A549 (cell line): ENCODE data around the gene KIF14. TPM values are rescaled to one million over a fixed set of nuclear protein-coding genes. Genes with fewer than 3 reads are reported as not detected.

Experiments used
- ATAC-seq, 2 experiments: fragments of 200-7000 bp in 1 of 2; fragments of >200 bp in 1 of 2; cut with Nextera tagmentation in 1 of 2; cut with Tn5 transposase in 1 of 2; 3 replicates each; pipeline versions ENCODE4 v1.8.0 to v1.9.1; 2018 to 2020; ENCODE audit warnings: mild to moderate bottlenecking in 1 of 2, moderate library complexity in 1 of 2
- CTCF ChIA-PET: fragments of 300-600 bp; sonication (Branson Sonifier 250); formaldehyde crosslinking; extraction: SDS; loops from one replicate; lab custom pipeline; 2021; ENCODE audit warnings: antibody characterized with exemption, inconsistent platforms; lab: Yijun Ruan, JAX
- POLR2A ChIA-PET: fragments of 350-600 bp; formaldehyde crosslinking; extraction: SDS; loops from one replicate; lab custom pipeline; 2021; ENCODE audit warnings: antibody characterized with exemption, inconsistent platforms; lab: Yijun Ruan, JAX
- DNase-seq, 2 experiments: peaks; one replicate each; pipeline versions ENCODE4 v3.0.0 to v3.0.0-alpha.2; 2011 to 2016; ENCODE audit warnings: low read depth in 1 of 2, low spot score in 1 of 2
- FAIRE-seq: peaks from 2 replicates; lab custom pipeline; 2011; peaks lifted over from hg19 to GRCh38; lab: Jason Lieb, UNC
- H3K27ac ChIP-seq, 2 experiments: fragments of >200 bp; sonication (Bioruptor Twin); formaldehyde crosslinking; 3 replicates each; pipeline ENCODE4 v1.5.1; 2016 to 2017
- H3K4me1 ChIP-seq: fragments of >200 bp; sonication (Bioruptor Twin); formaldehyde crosslinking; 3 replicates; pipeline ENCODE4 v1.6.1; 2016
- H3K4me2 ChIP-seq: fragments of >200 bp; sonication (Bioruptor Twin); formaldehyde crosslinking; 3 replicates; pipeline ENCODE4 v1.6.1; 2016
- H3K4me3 ChIP-seq: fragments of >200 bp; sonication (Bioruptor Twin); formaldehyde crosslinking; 3 replicates; pipeline ENCODE4 v1.5.1; 2016
- H3K9me3 ChIP-seq: fragments of >200 bp; sonication (Bioruptor Twin); formaldehyde crosslinking; 3 replicates; pipeline ENCODE4 v1.6.1; 2016
- BCL3 ChIP-seq: fragments of >200 bp; sonication (Bioruptor Twin); formaldehyde crosslinking; IDR thresholded peaks from 3 replicates; pipeline ENCODE4 v1.6.1; 2016
- BHLHE40 ChIP-seq: IDR thresholded peaks from 2 replicates; pipeline ENCODE4 v1.6.1; 2012; ENCODE audit warnings: low read depth, low read length, inconsistent platforms
- CBX8 ChIP-seq: fragments of 200-600 bp; sonication (generic); IDR thresholded peaks from 2 replicates; pipeline ENCODE4 v1.6.1; 2016
- CHD4 ChIP-seq: fragments of 200-600 bp; sonication (generic); IDR thresholded peaks from 2 replicates; pipeline ENCODE4 v1.6.1; 2016; ENCODE audit warnings: antibody characterized with exemption, mild to moderate bottlenecking, borderline replicate concordance
- CTCF ChIP-seq: fragments of >200 bp; sonication (Bioruptor Twin); formaldehyde crosslinking; IDR thresholded peaks from 3 replicates; pipeline ENCODE4 v1.5.1; 2016
- FOSB ChIP-seq: fragments of 250-450 bp; sonication (Bioruptor Pico); IDR thresholded peaks from 2 replicates; pipeline ENCODE4 v1.5.0; 2020; ENCODE audit warnings: mild to moderate bottlenecking, moderate library complexity
- HDAC2 ChIP-seq: fragments of 200-600 bp; sonication (generic); IDR thresholded peaks from 2 replicates; pipeline ENCODE4 v1.6.1; 2016
- HMGXB4 ChIP-seq: fragments of 250-450 bp; sonication (Bioruptor Pico); IDR thresholded peaks from 2 replicates; pipeline ENCODE4 v1.5.0; 2021; ENCODE audit warnings: mild to moderate bottlenecking, moderate library complexity, borderline replicate concordance
- HOXA7 ChIP-seq: fragments of 250-450 bp; sonication (Bioruptor Pico); IDR thresholded peaks from 2 replicates; pipeline ENCODE4 v1.5.0; 2020; ENCODE audit warnings: mild to moderate bottlenecking, moderate library complexity
- HOXB5 ChIP-seq: fragments of 250-450 bp; sonication (Bioruptor Pico); IDR thresholded peaks from 2 replicates; pipeline ENCODE4 v1.5.0; 2020; ENCODE audit warnings: mild to moderate bottlenecking, moderate library complexity
- NFE2L2 ChIP-seq: fragments of 150-350 bp; conservative IDR thresholded peaks from 2 replicates; pipeline ENCODE4 v1.6.1; 2014; ENCODE audit warnings: low read length
- NR3C1 ChIP-seq: fragments of >200 bp; sonication (Bioruptor Twin); formaldehyde crosslinking; IDR thresholded peaks from 3 replicates; pipeline ENCODE4 v1.6.1; 2017
- RARB ChIP-seq: fragments of 250-450 bp; sonication (Bioruptor Pico); IDR thresholded peaks from 2 replicates; pipeline ENCODE4 v1.8.0; 2021; ENCODE audit warnings: mild to moderate bottlenecking, moderate library complexity
- RCOR1 ChIP-seq: fragments of 150-350 bp; IDR thresholded peaks from 2 replicates; pipeline ENCODE4 v1.6.1; 2014; ENCODE audit warnings: antibody characterized with exemption, low read length, low read depth
- RNF2 ChIP-seq: fragments of 200-600 bp; sonication (generic); IDR thresholded peaks from 2 replicates; pipeline ENCODE4 v1.6.1; 2016; ENCODE audit warnings: low read depth, mild to moderate bottlenecking, antibody characterized with exemption, moderate library complexity, borderline replicate concordance
- USF2 ChIP-seq: fragments of 450-650 bp; IDR thresholded peaks from 2 replicates; pipeline ENCODE4 v1.6.1; 2014; ENCODE audit warnings: antibody characterized with exemption
- ZFP36 ChIP-seq: fragments of 450-650 bp; IDR thresholded peaks from 2 replicates; pipeline ENCODE4 v1.6.1; 2014; ENCODE audit warnings: borderline replicate concordance; ENCODE audit not compliant: partially characterized antibody
- ZSCAN20 ChIP-seq: fragments of 250-450 bp; sonication (Bioruptor Pico); IDR thresholded peaks from 2 replicates; pipeline ENCODE4 v1.8.0; 2022; ENCODE audit warnings: mild to moderate bottlenecking, moderate library complexity
- WGBS: methylation state at CpG from one replicate; pipeline ENCODE4 v1.1.6; 2017; ENCODE audit errors: missing lambda C conversion rate; 5-methylcytosine and 5-hydroxymethylcytosine counted together
- polyA plus RNA-seq, 4 experiments: library from polyadenylated mRNA; depleted of rRNA in 3 of 4; stranded (reverse); fragments of >200 nt; fragmentation: RNase III in 1 of 4; extraction: RNeasy Plus Mini Kit Qiagen cat#74134 plus additional on column Dnase treatment in 1 of 4; gene quantifications; 2 replicates in 3 of 4; 3 replicates in 1 of 4; pipeline ENCODE4 v1.2.3, GENCODE V29; 2011 to 2017

KIF14 gene
- polyA plus RNA-seq, 2 of the 4 experiments (the other 2 are of a cell fraction): 13.0 to 20.4 TPM

- WGBS: 4% methylated on average over 1 of the region's 1 CpG
- Histone ChIP-seq H3K9me3 (no peaks in the 10 kb centered on the region), H3K4me3 (no peak overlapping the region), H3K4me2 (no peak overlapping the region), H3K27ac (no peak overlapping the region), H3K4me1 (peaks cover 8% of the 10 kb centered on the region; the same call in 1 of the 3 replicates)
- peak in 1 of 2 experiments; percentile 14 for DNase-seq
- TF ChIP-seq ZSCAN20 (CRISPR knock-in tag) (no peak), FOSB (CRISPR knock-in tag) (no peak), RCOR1 (no peak), NR3C1 (no peak), BCL3 (no peak), BHLHE40 (no peak), NFE2L2 (no peak), CBX8 (no peak)
- no peak for FAIRE-seq
- ChIA-PET CTCF (interaction anchor here (1.3 to 6.5 kb wide), 2 partner anchors 43 to 176 kb away, joined by 4 to 68 read pairs; no protein-coding TSS in a partner anchor), POLR2A (interaction anchor here (0.6 kb wide), 1 partner anchor 433 kb away, joined by 8 read pairs; no protein-coding TSS in a partner anchor)
- no peak for ATAC-seq
Measured at GRCh38 chr1:200625381-200625824, 4.9 kb upstream of the KIF14 start.

GRCh38 chr1:200624679-200625335 lies 4.3 kb upstream of the KIF14 start:
- ChIA-PET CTCF (interaction anchor here (1.3 to 6.5 kb wide), 3 partner anchors 10 to 177 kb away, joined by 4 to 68 read pairs (median 27); no protein-coding TSS in a partner anchor), POLR2A (interaction anchor here (0.6 kb wide), 1 partner anchor 434 kb away, joined by 8 read pairs; no protein-coding TSS in a partner anchor)
- no peak overlapping the region for H3K4me3 ChIP-seq
- no peak for ATAC-seq
- no peak for FAIRE-seq
- H3K9me3 ChIP-seq: no peaks in the 10 kb centered on the region
- H3K4me1 ChIP-seq: peaks cover 9% of the 10 kb centered on the region; the same call in 2 of the 3 replicates
- 94% methylated on average over 2 of the region's 2 CpGs for WGBS
- no peak overlapping the region for H3K4me2 ChIP-seq
- H3K27ac ChIP-seq: no peak overlapping the region
- TF ChIP-seq USF2: no peak
- TF ChIP-seq HMGXB4 (CRISPR knock-in tag): no peak
- TF ChIP-seq RNF2: no peak
- no peak for TF ChIP-seq CHD4
- no peak for TF ChIP-seq CTCF
- TF ChIP-seq HOXB5 (CRISPR knock-in tag): no peak
- TF ChIP-seq HOXA7: no peak
- no peak for TF ChIP-seq NFE2L2
- no peak for TF ChIP-seq HDAC2
- no peak for TF ChIP-seq BHLHE40
- no peak for TF ChIP-seq ZFP36
- TF ChIP-seq RARB: no peak
- no peak for DNase-seq
